ENCODE data around the gene IQCB1.
"Not testable (repeated sequence)": the region's sequence is repeated elsewhere in the genome, so short reads cannot be mapped to it uniquely, and the experiment has no call there.

DNA sequence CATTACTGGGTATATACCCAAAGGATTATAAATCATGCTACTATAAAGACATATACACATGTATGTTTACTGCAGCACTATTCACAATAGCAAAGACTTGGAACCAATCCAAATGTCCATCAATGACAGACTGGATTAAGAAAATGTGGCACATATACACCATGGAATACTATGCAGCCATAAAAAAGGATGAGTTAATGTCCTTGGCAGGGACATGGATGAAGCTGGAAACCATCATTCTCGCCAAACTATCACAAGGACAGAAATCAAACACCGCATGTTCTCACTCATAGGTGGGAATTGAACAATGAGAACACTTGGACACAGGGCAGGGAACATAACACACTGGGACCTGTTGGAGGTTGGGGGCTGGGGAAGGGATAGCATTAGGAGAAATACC, 91.8 kb downstream of the IQCB1 start:
- not testable (repeated sequence) for TF ChIP-seq POLR2A (IDR thresholded peaks at IDR 0.05; ENCODE audit: control extremely low read depth in 1 of 2, low read depth in 2 of 2, low read length in 2 of 2); TEAD4 (IDR thresholded peaks at IDR 0.05; ENCODE audit: low read depth, low read length); CTCF (IDR thresholded peaks at IDR 0.05; ENCODE audit: control extremely low read depth in 1 of 3, insufficient read depth in 1 of 3, low read depth in 1 of 3, low read length in 3 of 3); JUN (IDR thresholded peaks at IDR 0.05; ENCODE audit: low read depth, low read length); POLR2AphosphoS5 (IDR thresholded peaks at IDR 0.05; ENCODE audit: low read depth, low read length); YY1 (IDR thresholded peaks at IDR 0.05; ENCODE audit: low read depth, low read length)
